HepG2 (cell line): ENCODE data around the gene COX6B1.

Experiments
- MXI1 ChIP-seq: IDR thresholded peaks from 3 replicates; pipeline ENCODE4 v1.6.1; 2012; ENCODE audit warnings: low read depth, low read length, inconsistent platforms, borderline replicate concordance
- NFKB2 ChIP-seq: sonication (generic); formaldehyde crosslinking; IDR thresholded peaks from 2 replicates; pipeline ENCODE4 v1.4.0; 2020; ENCODE audit warnings: missing genetic modification reagents, borderline replicate concordance
- POLR2AphosphoS5 ChIP-seq: IDR thresholded peaks from 2 replicates; pipeline ENCODE4 v1.6.1; 2012; ENCODE audit warnings: low read depth, low read length
- RARA ChIP-seq: IDR thresholded peaks from 2 replicates; pipeline ENCODE4 v1.6.1; 2016; ENCODE audit warnings: missing genetic modification reagents, missing compliant biosample characterization
- ZNF431 ChIP-seq: sonication (generic); formaldehyde crosslinking; IDR thresholded peaks from 2 replicates; pipeline ENCODE4 v1.9.0; 2022; ENCODE audit warnings: missing genetic modification reagents, low read depth, mild to moderate bottlenecking, borderline replicate concordance
- ZNF564 ChIP-seq: sonication (generic); formaldehyde crosslinking; IDR thresholded peaks from 2 replicates; pipeline ENCODE4 v1.8.1; 2023; ENCODE audit warnings: mild to moderate bottlenecking, missing genetic modification reagents
- TF ChIP-seq, protein P1 (sequence below): sonication (generic); formaldehyde crosslinking; IDR thresholded peaks from 2 replicates; pipeline ENCODE4 v1.4.0; 2020; ENCODE audit warnings: missing genetic modification reagents
- TF ChIP-seq, protein P2 (sequence below): IDR thresholded peaks from 2 replicates; pipeline ENCODE4 v1.6.1; 2012; ENCODE audit warnings: inconsistent platforms

DNA sequence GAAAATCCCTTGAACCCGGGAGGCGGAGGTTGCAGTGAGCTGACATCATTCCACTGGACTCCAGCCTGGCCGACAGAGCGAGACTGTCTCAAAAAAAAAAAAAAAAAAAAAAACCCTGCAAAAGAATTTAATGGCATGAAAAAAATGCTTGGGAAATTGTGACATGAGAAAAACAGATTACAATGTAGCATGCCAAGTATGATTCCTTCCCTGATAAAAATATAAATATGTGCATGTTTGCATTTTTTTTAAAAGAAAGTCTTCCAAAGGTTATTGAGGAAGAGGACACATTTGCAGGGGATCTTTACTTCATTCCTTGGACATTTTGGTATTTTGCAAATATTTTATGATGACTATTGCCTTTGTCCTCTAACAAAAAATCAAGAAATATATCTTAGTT lies 41.7 kb downstream of the COX6B1 start:
- TF ChIP-seq POLR2AphosphoS5 = no peak
- TF ChIP-seq, protein P1, sequence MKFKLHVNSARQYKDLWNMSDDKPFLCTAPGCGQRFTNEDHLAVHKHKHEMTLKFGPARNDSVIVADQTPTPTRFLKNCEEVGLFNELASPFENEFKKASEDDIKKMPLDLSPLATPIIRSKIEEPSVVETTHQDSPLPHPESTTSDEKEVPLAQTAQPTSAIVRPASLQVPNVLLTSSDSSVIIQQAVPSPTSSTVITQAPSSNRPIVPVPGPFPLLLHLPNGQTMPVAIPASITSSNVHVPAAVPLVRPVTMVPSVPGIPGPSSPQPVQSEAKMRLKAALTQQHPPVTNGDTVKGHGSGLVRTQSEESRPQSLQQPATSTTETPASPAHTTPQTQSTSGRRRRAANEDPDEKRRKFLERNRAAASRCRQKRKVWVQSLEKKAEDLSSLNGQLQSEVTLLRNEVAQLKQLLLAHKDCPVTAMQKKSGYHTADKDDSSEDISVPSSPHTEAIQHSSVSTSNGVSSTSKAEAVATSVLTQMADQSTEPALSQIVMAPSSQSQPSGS (CRISPR knock-in tag) = no peak
- TF ChIP-seq, protein P2, sequence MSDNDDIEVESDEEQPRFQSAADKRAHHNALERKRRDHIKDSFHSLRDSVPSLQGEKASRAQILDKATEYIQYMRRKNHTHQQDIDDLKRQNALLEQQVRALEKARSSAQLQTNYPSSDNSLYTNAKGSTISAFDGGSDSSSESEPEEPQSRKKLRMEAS = no peak
- TF ChIP-seq NFKB2 (CRISPR knock-in tag) = no peak
- TF ChIP-seq ZNF564 = no peak
- no peak for TF ChIP-seq MXI1
- no peak for TF ChIP-seq ZNF431 (CRISPR knock-in tag)
- no peak for TF ChIP-seq RARA
